ENCODE measurements around the gene OLFM4.

OLFM4 gene

GRCh38 chr13:53020764-53021335, 7.8 kb upstream of the OLFM4 start:
- no peak overlapping the region for H3K4me3 ChIP-seq (ENCODE audit: low read depth, low read length)
- no peak for TF ChIP-seq CTCF (IDR thresholded peaks at IDR 0.05; ENCODE audit: control insufficient read depth, extremely low read depth, insufficient read depth)
- DNase-seq (ENCODE audit: low read depth), result no peak

- no peak overlapping the region for H3K4me3 ChIP-seq (ENCODE audit: low read depth, low read length)
- TF ChIP-seq CTCF (IDR thresholded peaks at IDR 0.05; ENCODE audit: control insufficient read depth, extremely low read depth, insufficient read depth), result no peak
- DNase-seq (ENCODE audit: low read depth), result no peak
These were observed 5.4 kb upstream of the OLFM4 start for GRCh38 chr13:53023246-53023645.

- H3K4me3 ChIP-seq (ENCODE audit: low read depth, low read length), result no peak overlapping the region
- no peak for DNase-seq (ENCODE audit: low read depth)
- no peak for TF ChIP-seq CTCF (IDR thresholded peaks at IDR 0.05; ENCODE audit: control insufficient read depth, extremely low read depth, insufficient read depth)
These were observed 550 bp upstream of the OLFM4 start for GRCh38 chr13:53028063-53028462.

- no peak overlapping the region for H3K4me3 ChIP-seq (ENCODE audit: low read depth, low read length)
- DNase-seq (ENCODE audit: low read depth), result no peak
- TF ChIP-seq CTCF (IDR thresholded peaks at IDR 0.05; ENCODE audit: control insufficient read depth, extremely low read depth, insufficient read depth), result no peak
These were observed 4.2 kb downstream of the OLFM4 start for GRCh38 chr13:53032849-53033248.

GRCh38 chr13:53038993-53039392, 10.4 kb downstream of the OLFM4 start:
- TF ChIP-seq CTCF (IDR thresholded peaks at IDR 0.05; ENCODE audit: control insufficient read depth, extremely low read depth, insufficient read depth), result no peak
- DNase-seq (ENCODE audit: low read depth), result no peak
- no peak overlapping the region for H3K4me3 ChIP-seq (ENCODE audit: low read depth, low read length)

GRCh38 chr13:53041968-53042516, 13.4 kb downstream of the OLFM4 start:
- TF ChIP-seq CTCF (IDR thresholded peaks at IDR 0.05; ENCODE audit: control insufficient read depth, extremely low read depth, insufficient read depth), result no peak
- DNase-seq (ENCODE audit: low read depth), result no peak
- no peak overlapping the region for H3K4me3 ChIP-seq (ENCODE audit: low read depth, low read length)

- H3K4me3 ChIP-seq (ENCODE audit: low read depth, low read length), result no peak overlapping the region
- TF ChIP-seq CTCF (IDR thresholded peaks at IDR 0.05; ENCODE audit: control insufficient read depth, extremely low read depth, insufficient read depth), result no peak
- no peak for DNase-seq (ENCODE audit: low read depth)
These were observed 14.3 kb downstream of the OLFM4 start for GRCh38 chr13:53042877-53043276.
